MM.1S (cell line): ENCODE measurements around the gene C4orf17.
"Not testable (repeated sequence)": the region's sequence is repeated elsewhere in the genome, so short reads cannot be mapped to it uniquely, and the experiment has no call there.

ENCODE experiments used
- CTCF ChIP-seq: fragments of 300-600 bp; sonication (generic); IDR thresholded peaks from 2 replicates; pipeline ENCODE4 v1.5.1; 2016; ENCODE audit warnings: antibody characterized with exemption, low read length, mixed read lengths
- EZH2 ChIP-seq: fragments of 300-600 bp; sonication (generic); optimal IDR thresholded peaks from 2 replicates; pipeline ENCODE3; 2017; ENCODE audit warnings: low read depth, mild to moderate bottlenecking, antibody characterized with exemption, low read length, mixed read lengths

- TF ChIP-seq CTCF, EZH2: not testable (repeated sequence)
Measured at GRCh38 chr4:99486648-99487047, 24.2 kb upstream of the C4orf17 start.
